Measurements from ENCODE around the gene PLXNA4. TPM values are rescaled to one million over a fixed set of nuclear protein-coding genes. Genes with fewer than 3 reads are reported as not detected.

The PLXNA4 gene
- total and polyA plus RNA-seq, 2 experiments from 2014 or later, result 0.08 to 0.80 TPM

DNA sequence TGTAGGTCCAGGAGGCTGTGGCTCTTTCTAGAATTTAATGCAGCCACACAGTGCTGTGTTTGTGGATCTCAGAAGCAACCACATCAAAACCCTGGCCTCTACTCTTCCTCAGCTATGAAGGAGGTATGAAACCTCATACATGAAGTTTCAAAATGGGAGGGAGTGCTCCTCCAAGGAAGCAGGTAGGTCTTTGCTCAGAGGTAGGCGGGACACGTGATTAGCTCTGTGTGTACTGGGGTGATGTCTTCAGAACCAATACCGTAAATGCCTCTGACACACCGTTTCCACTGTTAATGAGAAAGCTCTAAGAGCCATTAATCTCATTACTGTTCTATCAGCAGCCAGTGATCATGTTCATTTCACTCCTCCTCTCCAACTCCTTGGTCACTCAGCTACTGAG lies 126.1 kb downstream of the PLXNA4 start:
- peaks cover 1% of the 10 kb centered on the region for H3K27me3 Mint-ChIP-seq (ENCODE audit: insufficient read depth, low read depth, poor library complexity)
- no peak overlapping the region for H2AFZ ChIP-seq
- no peak overlapping the region for H3K4me3 Mint-ChIP-seq
- no peaks in the 10 kb centered on the region for H4K20me1 ChIP-seq (replicated peaks; ENCODE audit: insufficient read depth)
- H3K27ac ChIP-seq (ENCODE audit: low read depth), result no peak overlapping the region
- no peak overlapping the region for H3K4me3 ChIP-seq
- H3K9me2 ChIP-seq (ENCODE audit: insufficient read depth), result peaks cover 3% of the 10 kb centered on the region; the same call in 1 of the 2 replicates
- no peaks in the 10 kb centered on the region for H3K79me2 ChIP-seq (replicated peaks; ENCODE audit: insufficient read depth)
- 0 out of 3 replicates have a peak, but pooled peaks cover 2% of the 10 kb centered on the region for H3K9me3 Mint-ChIP-seq
- H3F3A ChIP-seq (replicated peaks; ENCODE audit: low read depth), result no peaks in the 10 kb centered on the region
- DNase-seq (ENCODE audit: low spot score) (no peak), ATAC-seq (no peak)
- H3K4me2 ChIP-seq, result no peak overlapping the region
- H3K36me3 ChIP-seq (ENCODE audit: insufficient read depth), result no peaks in the 10 kb centered on the region
- peaks cover 2% of the 10 kb centered on the region; the same call in 1 of the 3 replicates for H3K36me3 Mint-ChIP-seq (ENCODE audit: low read depth)
- H3K4me1 ChIP-seq (ENCODE audit: insufficient read depth), result peaks cover 10% of the 10 kb centered on the region
- H3K27ac Mint-ChIP-seq, result no peak overlapping the region
- H3K27me3 ChIP-seq (ENCODE audit: insufficient read depth), result no peaks in the 10 kb centered on the region
- TF ChIP-seq EZH2 (IDR thresholded peaks at IDR 0.05; ENCODE audit: low read depth, unreplicated experiment) (no peak), CTCF (conservative IDR thresholded peaks at IDR 0.05; ENCODE audit: low read depth in 2 of 2) (no peak), ZNF114 (CRISPR knock-in tag; IDR thresholded peaks at IDR 0.05) (no peak), STAT1 (IDR thresholded peaks at IDR 0.05; ENCODE audit: unreplicated experiment) (no peak), NANOG (IDR thresholded peaks at IDR 0.05; ENCODE audit: borderline replicate concordance) (no peak), JUNB (IDR thresholded peaks at IDR 0.05; ENCODE audit: unreplicated experiment) (no peak)
- TF ChIP-seq, protein P1, sequence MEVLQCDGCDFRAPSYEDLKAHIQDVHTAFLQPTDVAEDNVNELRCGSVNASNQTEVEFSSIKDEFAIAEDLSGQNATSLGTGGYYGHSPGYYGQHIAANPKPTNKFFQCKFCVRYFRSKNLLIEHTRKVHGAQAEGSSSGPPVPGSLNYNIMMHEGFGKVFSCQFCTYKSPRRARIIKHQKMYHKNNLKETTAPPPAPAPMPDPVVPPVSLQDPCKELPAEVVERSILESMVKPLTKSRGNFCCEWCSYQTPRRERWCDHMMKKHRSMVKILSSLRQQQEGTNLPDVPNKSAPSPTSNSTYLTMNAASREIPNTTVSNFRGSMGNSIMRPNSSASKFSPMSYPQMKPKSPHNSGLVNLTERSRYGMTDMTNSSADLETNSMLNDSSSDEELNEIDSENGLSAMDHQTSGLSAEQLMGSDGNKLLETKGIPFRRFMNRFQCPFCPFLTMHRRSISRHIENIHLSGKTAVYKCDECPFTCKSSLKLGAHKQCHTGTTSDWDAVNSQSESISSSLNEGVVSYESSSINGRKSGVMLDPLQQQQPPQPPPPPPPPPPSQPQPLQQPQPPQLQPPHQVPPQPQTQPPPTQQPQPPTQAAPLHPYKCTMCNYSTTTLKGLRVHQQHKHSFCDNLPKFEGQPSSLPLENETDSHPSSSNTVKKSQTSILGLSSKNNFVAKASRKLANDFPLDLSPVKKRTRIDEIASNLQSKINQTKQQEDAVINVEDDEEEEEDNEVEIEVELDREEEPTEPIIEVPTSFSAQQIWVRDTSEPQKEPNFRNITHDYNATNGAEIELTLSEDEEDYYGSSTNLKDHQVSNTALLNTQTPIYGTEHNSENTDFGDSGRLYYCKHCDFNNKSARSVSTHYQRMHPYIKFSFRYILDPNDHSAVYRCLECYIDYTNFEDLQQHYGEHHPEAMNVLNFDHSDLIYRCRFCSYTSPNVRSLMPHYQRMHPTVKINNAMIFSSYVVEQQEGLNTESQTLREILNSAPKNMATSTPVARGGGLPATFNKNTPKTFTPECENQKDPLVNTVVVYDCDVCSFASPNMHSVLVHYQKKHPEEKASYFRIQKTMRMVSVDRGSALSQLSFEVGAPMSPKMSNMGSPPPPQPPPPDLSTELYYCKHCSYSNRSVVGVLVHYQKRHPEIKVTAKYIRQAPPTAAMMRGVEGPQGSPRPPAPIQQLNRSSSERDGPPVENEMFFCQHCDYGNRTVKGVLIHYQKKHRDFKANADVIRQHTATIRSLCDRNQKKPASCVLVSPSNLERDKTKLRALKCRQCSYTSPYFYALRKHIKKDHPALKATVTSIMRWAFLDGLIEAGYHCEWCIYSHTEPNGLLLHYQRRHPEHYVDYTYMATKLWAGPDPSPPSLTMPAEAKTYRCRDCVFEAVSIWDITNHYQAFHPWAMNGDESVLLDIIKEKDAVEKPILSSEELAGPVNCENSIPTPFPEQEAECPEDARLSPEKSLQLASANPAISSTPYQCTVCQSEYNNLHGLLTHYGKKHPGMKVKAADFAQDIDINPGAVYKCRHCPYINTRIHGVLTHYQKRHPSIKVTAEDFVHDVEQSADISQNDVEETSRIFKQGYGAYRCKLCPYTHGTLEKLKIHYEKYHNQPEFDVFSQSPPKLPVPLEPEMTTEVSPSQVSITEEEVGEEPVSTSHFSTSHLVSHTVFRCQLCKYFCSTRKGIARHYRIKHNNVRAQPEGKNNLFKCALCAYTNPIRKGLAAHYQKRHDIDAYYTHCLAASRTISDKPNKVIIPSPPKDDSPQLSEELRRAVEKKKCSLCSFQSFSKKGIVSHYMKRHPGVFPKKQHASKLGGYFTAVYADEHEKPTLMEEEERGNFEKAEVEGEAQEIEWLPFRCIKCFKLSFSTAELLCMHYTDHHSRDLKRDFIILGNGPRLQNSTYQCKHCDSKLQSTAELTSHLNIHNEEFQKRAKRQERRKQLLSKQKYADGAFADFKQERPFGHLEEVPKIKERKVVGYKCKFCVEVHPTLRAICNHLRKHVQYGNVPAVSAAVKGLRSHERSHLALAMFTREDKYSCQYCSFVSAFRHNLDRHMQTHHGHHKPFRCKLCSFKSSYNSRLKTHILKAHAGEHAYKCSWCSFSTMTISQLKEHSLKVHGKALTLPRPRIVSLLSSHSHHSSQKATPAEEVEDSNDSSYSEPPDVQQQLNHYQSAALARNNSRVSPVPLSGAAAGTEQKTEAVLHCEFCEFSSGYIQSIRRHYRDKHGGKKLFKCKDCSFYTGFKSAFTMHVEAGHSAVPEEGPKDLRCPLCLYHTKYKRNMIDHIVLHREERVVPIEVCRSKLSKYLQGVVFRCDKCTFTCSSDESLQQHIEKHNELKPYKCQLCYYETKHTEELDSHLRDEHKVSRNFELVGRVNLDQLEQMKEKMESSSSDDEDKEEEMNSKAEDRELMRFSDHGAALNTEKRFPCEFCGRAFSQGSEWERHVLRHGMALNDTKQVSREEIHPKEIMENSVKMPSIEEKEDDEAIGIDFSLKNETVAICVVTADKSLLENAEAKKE (CRISPR knock-in tag; IDR thresholded peaks at IDR 0.05), result no peak
- peaks cover 15% of the 10 kb centered on the region for H3K4me1 Mint-ChIP-seq

All from GM23338 (cell line).